Measurements from ENCODE around the gene ADAM12.

The ADAM12 gene

DNA sequence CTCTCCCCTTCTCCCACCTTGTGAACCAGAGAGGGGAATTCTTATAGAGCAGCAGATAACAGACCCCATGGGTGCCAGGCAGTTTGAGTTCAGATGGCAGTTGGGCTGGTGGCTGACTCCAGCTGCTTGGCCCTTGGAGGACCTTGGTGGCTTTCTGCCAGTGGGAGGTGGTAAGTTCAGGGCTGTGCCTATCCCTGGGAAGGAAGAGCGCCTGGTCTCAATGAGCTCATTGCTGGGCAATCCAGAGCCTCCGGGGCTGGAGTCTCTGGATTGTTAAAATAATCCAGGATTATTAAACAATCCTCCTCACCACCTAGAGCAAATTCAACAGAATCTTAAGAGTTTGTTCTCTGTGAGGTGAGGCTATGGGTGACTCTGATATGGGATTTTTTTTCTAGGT lies 386.7 kb downstream of the ADAM12 start:
- TF ChIP-seq TAF1 (IDR thresholded peaks at IDR 0.05; ENCODE audit: borderline replicate concordance, low read depth, low read length) (no peak), POLR2AphosphoS5 (IDR thresholded peaks at IDR 0.05; ENCODE audit: low read depth, low read length) (no peak), POLR2A (IDR thresholded peaks at IDR 0.05; ENCODE audit: low read depth, low read length) (no peak)
- FAIRE-seq, result no peak
- no peak for DNase-seq (ENCODE audit: insufficient read length)

DNA sequence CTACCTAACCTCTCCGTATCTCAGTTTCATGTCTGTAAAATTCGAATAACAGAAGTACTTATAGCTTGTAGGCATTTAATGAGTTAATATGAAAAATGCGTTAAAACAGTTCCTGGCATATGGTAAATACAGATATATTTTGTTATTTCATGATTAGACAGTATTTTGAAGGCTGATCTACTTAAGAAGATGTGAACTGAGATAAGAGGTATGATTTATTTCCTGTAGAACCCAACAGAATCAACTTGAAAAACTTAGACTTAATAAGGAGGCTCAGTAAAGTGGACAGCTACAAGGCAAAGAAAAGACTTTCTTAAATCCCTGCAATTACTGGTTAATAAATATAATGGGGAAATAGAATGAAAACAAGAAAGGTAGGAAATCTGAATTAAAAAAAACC lies 388.6 kb downstream of the ADAM12 start:
- DNase-seq (ENCODE audit: insufficient read length) (no peak), FAIRE-seq (no peak)
- TF ChIP-seq POLR2AphosphoS5 (IDR thresholded peaks at IDR 0.05; ENCODE audit: low read depth, low read length) (no peak), TAF1 (IDR thresholded peaks at IDR 0.05; ENCODE audit: borderline replicate concordance, low read depth, low read length) (no peak), POLR2A (IDR thresholded peaks at IDR 0.05; ENCODE audit: low read depth, low read length) (no peak)

DNA sequence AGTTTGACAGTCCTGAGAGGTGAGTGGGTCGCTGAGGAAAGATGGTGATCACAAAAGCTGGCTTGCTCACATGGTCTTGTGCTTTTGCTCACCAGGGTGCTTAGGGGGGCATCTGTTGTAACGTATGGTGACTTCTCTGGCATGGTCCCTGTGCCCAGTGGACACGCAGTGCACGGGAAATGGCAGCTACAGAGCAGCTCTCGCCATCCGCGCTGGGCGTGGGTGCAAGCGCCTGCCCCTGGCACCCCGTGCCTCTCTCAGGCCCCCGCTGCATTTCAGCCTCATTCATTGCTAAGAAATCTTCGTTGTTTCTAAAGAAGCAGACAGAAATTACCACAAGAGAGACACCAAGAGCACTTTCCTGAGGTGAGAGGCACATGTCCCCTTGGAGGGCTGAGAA lies 390.7 kb downstream of the ADAM12 start:
- DNase-seq (ENCODE audit: insufficient read length), result no peak
- FAIRE-seq, result no peak
- TF ChIP-seq POLR2AphosphoS5 (IDR thresholded peaks at IDR 0.05; ENCODE audit: low read depth, low read length) (no peak), TAF1 (IDR thresholded peaks at IDR 0.05; ENCODE audit: borderline replicate concordance, low read depth, low read length) (no peak), POLR2A (IDR thresholded peaks at IDR 0.05; ENCODE audit: low read depth, low read length) (no peak)

DNA sequence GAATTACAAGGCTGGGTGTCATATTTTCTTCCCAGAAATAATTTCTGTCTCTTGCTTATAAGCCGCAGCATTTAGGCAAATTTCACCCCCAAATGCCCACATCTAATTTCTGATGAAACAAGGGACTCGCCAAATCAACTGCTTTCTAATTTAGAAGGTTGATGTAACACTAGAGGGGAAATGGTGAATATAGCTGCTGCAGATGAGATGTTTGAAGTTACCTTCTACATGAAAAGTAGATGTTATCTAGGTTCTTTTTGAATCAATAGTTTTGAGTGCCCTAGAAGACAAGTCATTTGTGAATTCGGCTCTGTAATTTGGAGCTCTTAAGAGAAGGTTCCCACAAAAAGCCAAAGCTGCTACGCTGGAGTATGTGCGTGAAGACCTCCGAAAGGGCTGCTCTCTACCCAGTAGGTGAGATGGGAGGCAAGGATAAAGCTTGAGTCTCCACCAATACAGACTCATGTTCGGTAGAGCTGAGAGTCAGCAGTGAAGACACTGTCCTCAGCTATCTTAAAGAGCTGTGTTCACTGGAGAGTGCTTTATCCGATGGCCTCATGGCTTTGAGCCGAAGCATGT lies 392.5 kb downstream of the ADAM12 start:
- FAIRE-seq, result no peak
- DNase-seq (ENCODE audit: insufficient read length), result no peak
- TF ChIP-seq TAF1 (IDR thresholded peaks at IDR 0.05; ENCODE audit: borderline replicate concordance, low read depth, low read length), result no peak
- no peak for TF ChIP-seq POLR2A (IDR thresholded peaks at IDR 0.05; ENCODE audit: low read depth, low read length)
- TF ChIP-seq POLR2AphosphoS5 (IDR thresholded peaks at IDR 0.05; ENCODE audit: low read depth, low read length), result no peak

DNA sequence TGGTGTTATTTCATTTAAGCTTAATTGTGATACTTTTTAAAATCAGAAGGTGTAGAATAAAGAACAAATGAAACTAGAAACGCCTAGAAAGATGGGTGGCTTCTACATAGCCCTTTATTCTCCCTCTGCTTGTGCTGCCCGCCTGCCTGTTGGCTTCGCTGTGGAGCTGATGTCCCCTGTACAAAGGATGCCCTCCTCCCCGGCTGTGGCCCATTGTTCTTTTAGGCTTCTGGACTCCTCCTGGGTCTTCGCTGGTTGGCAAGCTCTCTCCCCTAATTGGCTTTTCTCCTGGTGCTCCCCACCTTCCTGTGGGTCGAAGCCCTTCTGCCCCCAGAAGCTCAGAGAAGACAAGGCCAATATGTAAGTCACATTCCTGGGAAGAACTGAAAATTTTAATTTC lies 393.7 kb downstream of the ADAM12 start:
- TF ChIP-seq POLR2AphosphoS5 (IDR thresholded peaks at IDR 0.05; ENCODE audit: low read depth, low read length), result no peak
- TF ChIP-seq TAF1 (IDR thresholded peaks at IDR 0.05; ENCODE audit: borderline replicate concordance, low read depth, low read length), result no peak
- no peak for TF ChIP-seq POLR2A (IDR thresholded peaks at IDR 0.05; ENCODE audit: low read depth, low read length)
- DNase-seq (ENCODE audit: insufficient read length), result no peak
- no peak for FAIRE-seq

DNA sequence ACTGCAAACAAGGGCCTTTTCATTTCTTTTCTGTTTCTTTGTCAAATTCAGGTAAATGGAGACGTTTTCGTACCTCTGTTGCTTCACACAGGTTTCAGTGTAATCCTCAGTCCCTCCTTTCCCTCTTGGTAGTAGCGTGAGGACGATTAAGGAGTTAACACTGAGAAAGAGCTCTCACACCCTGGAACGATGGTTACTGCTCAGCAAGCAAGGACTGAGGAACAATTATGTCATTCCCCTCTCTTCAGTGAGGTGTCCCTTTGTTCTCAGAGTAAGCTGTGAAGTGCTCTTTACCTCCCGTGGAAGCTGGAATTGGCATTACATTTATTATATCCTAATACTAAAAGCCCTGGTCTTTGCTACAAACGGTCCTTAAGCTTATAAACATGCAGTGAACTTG lies 396.0 kb downstream of the ADAM12 start:
- FAIRE-seq (no peak), DNase-seq (ENCODE audit: insufficient read length) (no peak)
- no peak for TF ChIP-seq TAF1 (IDR thresholded peaks at IDR 0.05; ENCODE audit: borderline replicate concordance, low read depth, low read length)
- no peak for TF ChIP-seq POLR2A (IDR thresholded peaks at IDR 0.05; ENCODE audit: low read depth, low read length)

DNA sequence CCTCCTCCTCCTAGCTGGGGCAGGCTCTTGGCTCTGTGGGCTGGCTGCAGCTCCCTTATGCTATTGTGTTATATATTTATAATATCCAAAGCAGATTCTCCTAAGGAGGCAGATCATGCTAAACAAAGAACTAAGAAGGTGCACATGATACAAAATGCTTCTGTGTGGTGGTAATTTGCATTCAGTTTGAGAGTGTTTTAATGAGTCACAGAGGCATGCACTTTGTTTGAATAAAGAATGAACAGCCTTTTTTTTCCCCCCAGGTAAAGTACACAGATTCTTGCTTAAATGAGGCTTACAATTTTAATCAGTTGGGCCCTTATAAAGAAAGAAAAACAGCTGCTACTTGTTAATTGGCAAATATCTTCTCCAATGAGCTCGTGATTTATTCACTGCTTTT lies 396.9 kb downstream of the ADAM12 start:
- DNase-seq (ENCODE audit: insufficient read length) (no peak), FAIRE-seq (no peak)

DNA sequence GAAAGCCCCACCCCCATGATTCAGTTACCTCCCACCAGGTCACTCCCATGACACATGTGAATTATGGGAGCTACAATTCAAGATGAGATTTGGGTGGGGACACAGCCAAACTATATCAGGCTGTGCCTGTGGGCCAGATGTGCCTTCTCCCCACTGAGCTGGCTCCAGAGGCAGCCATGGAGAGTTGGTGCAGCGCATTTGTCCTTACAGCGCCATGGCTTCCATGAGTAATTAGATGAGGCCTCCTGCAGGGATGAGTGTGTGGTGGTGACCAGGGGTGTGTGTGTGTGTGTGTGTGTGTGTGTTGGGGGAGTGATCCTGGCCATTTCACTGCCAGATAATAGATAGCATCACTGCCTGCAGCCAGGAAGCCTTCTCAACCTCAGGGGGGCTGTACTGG lies 397.3 kb downstream of the ADAM12 start:
- FAIRE-seq (no peak), DNase-seq (ENCODE audit: insufficient read length) (no peak)
- TF ChIP-seq POLR2A (IDR thresholded peaks at IDR 0.05; ENCODE audit: low read depth, low read length) (no peak), TAF1 (IDR thresholded peaks at IDR 0.05; ENCODE audit: borderline replicate concordance, low read depth, low read length) (no peak), POLR2AphosphoS5 (IDR thresholded peaks at IDR 0.05; ENCODE audit: low read depth, low read length) (no peak)

More for the DNA sequence above, 396.9 kb downstream of the ADAM12 start:
- TF ChIP-seq POLR2AphosphoS5 (IDR thresholded peaks at IDR 0.05; ENCODE audit: low read depth, low read length), result no peak

DNA sequence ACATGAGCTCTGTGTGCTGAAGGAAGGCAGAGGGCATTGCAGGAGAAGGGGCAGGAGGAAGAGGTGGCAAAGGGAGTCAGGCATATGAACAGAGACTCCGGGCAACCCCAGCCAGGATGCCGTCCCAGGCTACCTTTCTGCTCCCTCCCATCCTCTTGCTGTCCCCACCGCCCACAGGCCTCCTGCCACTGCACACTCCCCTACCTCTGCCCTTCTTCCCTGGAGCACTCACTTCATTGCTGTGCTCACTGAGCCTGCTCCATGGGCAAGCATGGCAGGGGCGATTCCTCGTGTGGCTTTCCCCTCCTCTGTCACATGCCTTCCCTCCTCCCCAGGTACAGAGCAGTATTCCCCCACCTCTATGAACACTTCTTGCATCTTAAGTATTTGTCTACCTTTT lies 398.5 kb downstream of the ADAM12 start:
- DNase-seq (ENCODE audit: insufficient read length) (no peak), FAIRE-seq (no peak)
- TF ChIP-seq TAF1 (IDR thresholded peaks at IDR 0.05; ENCODE audit: borderline replicate concordance, low read depth, low read length) (no peak), POLR2AphosphoS5 (IDR thresholded peaks at IDR 0.05; ENCODE audit: low read depth, low read length) (no peak), POLR2A (IDR thresholded peaks at IDR 0.05; ENCODE audit: low read depth, low read length) (no peak)

DNA sequence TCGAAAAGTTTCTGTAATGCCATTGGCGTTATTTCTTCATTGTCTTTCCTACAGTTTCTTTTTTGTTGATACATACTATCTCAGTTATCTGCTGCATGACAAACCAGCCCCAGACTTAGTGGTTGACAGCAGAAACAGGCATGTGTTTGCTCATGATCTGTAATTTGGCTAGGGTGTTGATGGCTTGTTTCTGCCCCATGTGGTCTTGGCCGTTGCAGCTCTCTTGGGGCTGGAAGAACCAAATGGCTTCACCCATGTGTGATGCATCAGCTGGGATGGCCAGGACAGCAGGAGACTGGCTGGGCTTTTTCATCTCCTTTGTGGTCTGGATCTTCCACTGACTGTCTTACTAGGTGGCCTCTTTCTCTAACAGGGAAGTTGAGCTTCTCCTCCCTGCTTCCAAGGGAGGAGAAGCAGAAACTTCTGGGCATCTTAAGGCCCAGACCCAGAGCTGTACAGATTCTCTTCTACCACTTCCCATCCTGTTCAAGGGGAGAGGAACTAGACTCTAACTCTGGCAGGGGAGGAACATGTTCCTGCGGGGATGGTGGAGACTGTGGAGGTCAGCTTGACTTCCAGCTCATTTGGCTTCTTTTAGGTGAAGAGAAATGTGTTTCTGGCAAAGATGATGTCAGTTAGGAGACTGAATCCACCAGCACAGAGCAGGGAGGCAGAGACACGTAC lies 402.6 kb downstream of the ADAM12 start:
- TF ChIP-seq POLR2A (IDR thresholded peaks at IDR 0.05; ENCODE audit: low read depth, low read length), result no peak
- TF ChIP-seq POLR2AphosphoS5 (IDR thresholded peaks at IDR 0.05; ENCODE audit: low read depth, low read length), result no peak
- no peak for TF ChIP-seq TAF1 (IDR thresholded peaks at IDR 0.05; ENCODE audit: borderline replicate concordance, low read depth, low read length)
- DNase-seq (ENCODE audit: insufficient read length), result no peak
- FAIRE-seq, result no peak

DNA sequence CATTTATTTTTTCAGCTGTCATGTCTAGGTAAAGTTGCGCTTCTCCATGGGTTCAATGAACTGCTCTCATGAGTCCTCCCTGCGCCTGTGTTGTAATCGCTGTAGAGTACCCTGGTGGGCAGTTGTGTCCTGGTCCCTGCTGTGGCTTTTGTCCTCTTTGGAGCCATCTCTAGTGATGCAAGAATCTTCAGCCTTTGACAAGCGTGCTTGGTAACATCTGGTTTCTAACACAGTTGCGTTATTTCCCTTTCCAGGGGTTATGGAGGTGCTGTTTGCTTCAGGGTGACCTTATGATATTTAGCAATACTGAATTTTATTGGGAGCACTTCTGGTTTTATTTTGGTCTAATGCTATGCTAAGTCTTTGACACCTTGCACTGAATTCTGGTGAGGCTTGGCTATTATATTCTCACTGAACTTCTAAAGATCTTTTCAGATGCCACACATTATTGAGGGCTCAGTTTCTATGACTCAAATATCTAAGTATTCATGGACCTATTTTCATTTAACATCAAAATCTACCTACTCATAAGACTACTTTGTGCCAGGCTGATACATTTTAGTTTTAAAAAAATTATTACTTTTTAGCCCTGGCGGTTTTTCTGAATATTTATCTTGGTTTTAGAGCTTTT lies 403.3 kb downstream of the ADAM12 start:
- no peak for FAIRE-seq

DNA sequence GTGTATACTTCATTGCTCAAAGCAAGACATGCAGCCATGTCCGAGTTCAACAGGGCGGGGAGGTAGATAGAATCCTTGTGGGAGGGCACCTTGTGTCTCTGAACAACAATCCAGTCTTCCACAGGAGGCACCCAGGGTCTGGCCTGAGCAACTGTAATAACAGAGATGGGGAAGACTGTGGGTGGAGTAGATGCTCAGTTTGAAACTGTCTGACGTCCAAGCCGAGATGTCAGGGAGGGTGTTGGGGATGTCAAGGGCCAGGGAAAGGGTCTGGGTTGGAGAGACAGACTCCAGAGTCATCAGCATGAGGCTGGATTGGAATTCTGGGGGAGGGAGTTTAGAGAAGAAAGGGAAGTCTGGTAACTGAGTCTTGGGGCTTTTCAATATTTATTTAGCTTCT lies 403.9 kb downstream of the ADAM12 start:
- DNase-seq (ENCODE audit: insufficient read length) (no peak), FAIRE-seq (no peak)
- no peak for TF ChIP-seq POLR2A (IDR thresholded peaks at IDR 0.05; ENCODE audit: low read depth, low read length)
- TF ChIP-seq TAF1 (IDR thresholded peaks at IDR 0.05; ENCODE audit: borderline replicate concordance, low read depth, low read length), result no peak
- TF ChIP-seq POLR2AphosphoS5 (IDR thresholded peaks at IDR 0.05; ENCODE audit: low read depth, low read length), result no peak

More for the DNA sequence above, 403.3 kb downstream of the ADAM12 start:
- TF ChIP-seq TAF1 (IDR thresholded peaks at IDR 0.05; ENCODE audit: borderline replicate concordance, low read depth, low read length) (no peak), POLR2AphosphoS5 (IDR thresholded peaks at IDR 0.05; ENCODE audit: low read depth, low read length) (no peak), POLR2A (IDR thresholded peaks at IDR 0.05; ENCODE audit: low read depth, low read length) (no peak)
- DNase-seq (ENCODE audit: insufficient read length), result no peak
